Esophagus muscularis mucosa (tissue), 3 donors: ENCODE data around the gene SULT1A1.
"Not testable (repeated sequence)": the region's sequence is repeated elsewhere in the genome, so short reads cannot be mapped to it uniquely, and the experiment has no call there.

Source experiments
- CTCF ChIP-seq, 3 experiments: fragments of 200-600 bp in 2 of 3; fragments of 450-650 bp in 1 of 3; sonication (generic) in 2 of 3; IDR thresholded peaks; one replicate each; pipeline ENCODE4 v1.5.1; 2017 to 2019; ENCODE audit warnings: antibody characterized with exemption in 3 of 3, mild to moderate bottlenecking in 2 of 3, moderate library complexity in 1 of 3
- POLR2A ChIP-seq: fragments of 450-650 bp; IDR thresholded peaks from one replicate; pipeline ENCODE4 v1.6.1; 2017; ENCODE audit warnings: antibody characterized with exemption, moderate library complexity, mild to moderate bottlenecking, low read depth

GRCh38 chr16:28614561-28614960 lies 4.7 kb upstream of the SULT1A1 start:
- not testable (repeated sequence) for TF ChIP-seq CTCF (IDR thresholded peaks at IDR 0.05); POLR2A
